Measurements from ENCODE around the gene SERHL2. TPM values are rescaled to one million over a fixed set of nuclear protein-coding genes. Genes with fewer than 3 reads are reported as not detected.
A peak's percentile ranks its signal among the peaks of the same experiment; 100 is the strongest.
"Not testable (repeated sequence)": the region's sequence is repeated elsewhere in the genome, so short reads cannot be mapped to it uniquely, and the experiment has no call there.

Gene SERHL2, protein sequence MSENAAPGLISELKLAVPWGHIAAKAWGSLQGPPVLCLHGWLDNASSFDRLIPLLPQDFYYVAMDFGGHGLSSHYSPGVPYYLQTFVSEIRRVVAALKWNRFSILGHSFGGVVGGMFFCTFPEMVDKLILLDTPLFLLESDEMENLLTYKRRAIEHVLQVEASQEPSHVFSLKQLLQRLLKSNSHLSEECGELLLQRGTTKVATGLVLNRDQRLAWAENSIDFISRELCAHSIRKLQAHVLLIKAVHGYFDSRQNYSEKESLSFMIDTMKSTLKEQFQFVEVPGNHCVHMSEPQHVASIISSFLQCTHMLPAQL
- total RNA-seq = 3.1 TPM

DNA sequence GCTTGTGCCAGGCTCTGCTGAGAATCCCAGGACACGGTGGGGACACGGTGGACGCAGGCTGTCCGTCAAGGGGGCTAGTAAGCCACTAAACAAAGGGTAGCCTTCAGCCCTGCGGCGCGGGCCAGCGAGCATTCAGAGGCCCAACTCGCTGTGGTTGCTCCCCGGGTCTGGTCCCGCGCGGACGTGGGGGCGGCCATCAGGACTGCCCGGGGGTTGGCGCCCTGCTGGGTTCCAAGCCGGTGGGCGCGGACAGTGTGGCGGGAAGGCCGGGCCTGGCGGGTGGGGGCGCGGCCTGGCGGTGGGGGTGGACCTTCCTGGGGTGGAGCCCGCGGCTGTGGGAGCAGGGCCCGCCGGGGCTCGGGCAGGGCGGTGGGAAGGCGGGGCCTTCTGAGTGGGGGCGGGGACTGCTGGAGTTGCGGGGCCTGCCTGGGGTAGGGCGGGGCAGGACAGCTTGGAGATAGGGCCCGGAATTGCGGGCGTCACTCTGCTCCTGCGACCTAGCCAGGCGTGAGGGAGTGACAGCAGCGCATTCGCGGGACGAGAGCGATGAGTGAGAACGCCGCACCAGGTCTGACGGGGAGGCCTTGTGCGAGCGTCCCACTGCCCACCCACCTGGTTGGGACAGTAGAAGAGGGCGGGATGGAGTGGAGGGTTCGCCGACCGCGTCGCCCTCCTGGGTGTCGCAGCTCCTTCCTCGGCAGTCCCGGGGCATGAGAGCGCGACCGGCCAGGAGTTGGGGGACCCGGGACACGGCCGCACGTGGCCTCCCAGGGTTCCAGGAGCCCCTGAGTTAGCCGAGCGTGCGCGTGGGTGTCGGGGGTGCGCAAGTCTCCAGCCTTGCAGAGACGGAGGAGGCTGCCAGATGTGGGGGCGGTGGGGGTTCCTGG, at the start of gene SERHL2:
SERHL2 (plus strand) TSS at position 482 of the 887 bp plus-strand sequence; CDS start at position 547, 65 bp downstream.
- TF ChIP-seq, protein P1, sequence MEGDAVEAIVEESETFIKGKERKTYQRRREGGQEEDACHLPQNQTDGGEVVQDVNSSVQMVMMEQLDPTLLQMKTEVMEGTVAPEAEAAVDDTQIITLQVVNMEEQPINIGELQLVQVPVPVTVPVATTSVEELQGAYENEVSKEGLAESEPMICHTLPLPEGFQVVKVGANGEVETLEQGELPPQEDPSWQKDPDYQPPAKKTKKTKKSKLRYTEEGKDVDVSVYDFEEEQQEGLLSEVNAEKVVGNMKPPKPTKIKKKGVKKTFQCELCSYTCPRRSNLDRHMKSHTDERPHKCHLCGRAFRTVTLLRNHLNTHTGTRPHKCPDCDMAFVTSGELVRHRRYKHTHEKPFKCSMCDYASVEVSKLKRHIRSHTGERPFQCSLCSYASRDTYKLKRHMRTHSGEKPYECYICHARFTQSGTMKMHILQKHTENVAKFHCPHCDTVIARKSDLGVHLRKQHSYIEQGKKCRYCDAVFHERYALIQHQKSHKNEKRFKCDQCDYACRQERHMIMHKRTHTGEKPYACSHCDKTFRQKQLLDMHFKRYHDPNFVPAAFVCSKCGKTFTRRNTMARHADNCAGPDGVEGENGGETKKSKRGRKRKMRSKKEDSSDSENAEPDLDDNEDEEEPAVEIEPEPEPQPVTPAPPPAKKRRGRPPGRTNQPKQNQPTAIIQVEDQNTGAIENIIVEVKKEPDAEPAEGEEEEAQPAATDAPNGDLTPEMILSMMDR (IDR thresholded peaks at IDR 0.05) = peak in 1 of 3 experiments; percentile 4
- peaks cover 5 to 9% of the 10 kb centered on the region in 2 donors for H3K4me1 ChIP-seq
- intact Hi-C loops (cut with DNase I) = loop anchor here (2.0 to 10.0 kb wide), 3 partner anchors 33 to 279 kb away; partner anchors contain the start of gene TCF20
- no peaks in the 10 kb centered on the region for H3K27me3 ChIP-seq
- no peaks in the 10 kb centered on the region for H3K9me3 ChIP-seq
- no peaks in the 10 kb centered on the region for H3K36me3 ChIP-seq
- peak within 1 kb of the TSS; percentile 12 to 26 for H3K27ac ChIP-seq
- peak; percentile 47 to 92 for DNase-seq (ENCODE audit: low spot score in 2 of 2)
- peak within 1 kb of the TSS; percentile 70 to 81 for H3K4me3 ChIP-seq

DNA sequence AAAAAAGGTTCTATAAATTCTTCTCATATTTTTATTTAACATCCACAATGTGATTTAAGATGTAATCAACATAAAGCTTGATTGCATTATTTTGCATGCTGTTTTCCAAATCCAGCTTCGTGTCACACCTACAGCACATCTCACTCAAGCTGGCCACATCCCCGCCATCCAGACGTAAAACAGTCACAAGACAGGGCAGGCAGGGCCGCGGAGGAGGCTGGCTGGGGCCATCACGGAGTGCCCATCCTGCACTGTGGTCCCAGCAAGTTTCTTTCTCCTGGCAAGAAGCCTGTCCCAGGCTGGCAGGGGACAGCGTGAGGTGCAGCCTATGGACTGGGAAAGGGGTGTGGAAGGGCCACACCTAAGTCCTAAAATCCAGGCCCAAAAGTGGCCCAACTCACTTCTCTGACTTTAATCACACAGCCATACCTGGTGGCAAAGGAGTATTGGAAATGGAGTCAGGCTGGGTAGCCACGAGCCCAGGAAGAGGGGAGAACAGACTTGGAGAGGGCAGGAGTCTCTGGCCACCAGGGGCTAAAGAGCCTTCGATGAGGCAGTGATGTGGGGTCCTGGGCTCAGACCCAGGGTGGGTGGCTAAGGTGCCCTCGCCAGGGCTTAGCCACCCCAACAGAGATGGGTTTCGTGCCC, 45.3 kb upstream of the SERHL2 start:
- H3K27me3 ChIP-seq; H3K9me3 ChIP-seq; H3K4me3 ChIP-seq; H3K4me1 ChIP-seq; DNase-seq (ENCODE audit: low spot score in 2 of 2); intact Hi-C loops (cut with DNase I); H3K27ac ChIP-seq: not testable (repeated sequence)
- peaks cover 12% of the 10 kb centered on the region in 2 donors for H3K36me3 ChIP-seq

DNA sequence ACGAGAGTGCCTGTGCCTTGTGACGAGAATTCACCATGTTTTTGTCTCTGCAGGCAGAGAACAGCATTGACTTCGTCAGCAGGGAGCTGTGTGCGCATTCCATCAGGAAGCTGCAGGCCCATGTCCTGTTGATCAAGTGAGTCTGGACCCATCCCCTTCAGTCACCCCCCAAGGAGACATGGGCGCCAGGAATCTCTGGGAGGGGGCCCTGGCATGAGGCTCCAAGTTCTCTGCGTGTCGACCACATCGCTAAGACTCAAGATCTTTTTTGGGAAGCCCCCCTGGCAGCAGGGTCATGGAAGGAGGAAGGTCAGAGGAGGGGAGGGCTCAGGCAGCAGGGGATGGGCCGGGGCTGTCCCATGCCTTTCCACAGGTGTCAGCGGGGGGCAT, 44.8 kb upstream of the SERHL2 start:
- H3K9me3 ChIP-seq; H3K4me1 ChIP-seq; H3K4me3 ChIP-seq; H3K27me3 ChIP-seq; H3K27ac ChIP-seq; DNase-seq (ENCODE audit: low spot score in 2 of 2); intact Hi-C loops (cut with DNase I): not testable (repeated sequence)
- H3K36me3 ChIP-seq = peaks cover 12% of the 10 kb centered on the region in 2 donors

DNA sequence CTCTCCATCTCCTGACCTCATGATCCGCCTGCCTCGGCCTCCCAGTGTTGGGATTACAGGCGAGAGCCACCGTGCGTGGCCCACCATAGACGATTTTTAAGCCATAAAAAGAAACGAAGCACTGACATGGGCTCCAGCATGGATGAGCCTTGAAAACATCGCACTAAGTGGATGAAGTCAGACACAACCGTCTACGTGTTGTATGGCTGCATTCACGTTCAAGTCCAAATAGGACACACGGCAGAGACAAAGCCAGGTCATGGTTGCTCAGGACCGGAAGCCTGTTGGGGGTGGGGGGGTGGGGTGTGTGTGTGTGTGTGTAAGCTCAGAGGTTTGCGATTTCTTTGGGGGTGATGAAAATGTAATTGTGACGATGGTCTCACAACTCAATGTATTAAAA, 44.2 kb upstream of the SERHL2 start:
- Histone ChIP-seq H3K27me3 (no peaks in the 10 kb centered on the region), H3K9me3 (no peaks in the 10 kb centered on the region), H3K36me3 (peaks cover 15 to 18% of the 10 kb centered on the region in 2 donors), H3K4me3 (no peak overlapping the region), H3K4me1 (no peaks in the 10 kb centered on the region), H3K27ac (no peak overlapping the region)
- no peak for DNase-seq (ENCODE audit: low spot score in 2 of 2)
- TF ChIP-seq, protein P1 (IDR thresholded peaks at IDR 0.05) = no peak
- intact Hi-C loops (cut with DNase I) = no loop called here

DNA sequence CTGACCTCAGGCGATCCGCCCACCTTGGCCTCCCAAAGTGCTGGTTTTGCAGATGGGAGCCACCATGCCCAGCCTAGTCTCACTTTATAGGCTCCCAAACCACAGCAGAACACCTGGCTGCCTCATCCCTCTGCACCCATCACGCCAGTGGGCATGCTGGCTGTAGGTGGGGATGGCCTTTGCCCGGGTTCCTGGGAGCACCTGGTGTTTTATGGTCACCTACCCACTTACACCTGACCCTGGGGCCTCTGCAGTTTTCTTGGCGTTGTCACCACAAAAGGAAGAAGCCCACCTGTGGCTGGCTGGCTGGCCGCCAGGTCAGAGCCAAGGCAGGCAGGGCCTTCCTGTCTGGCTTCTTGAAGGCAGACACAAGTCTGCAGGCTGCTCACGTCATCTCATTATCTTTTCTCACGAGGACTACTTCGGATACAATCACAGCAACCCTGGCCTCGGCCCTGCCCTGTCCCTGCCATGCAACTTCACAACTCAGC, 42.3 kb upstream of the SERHL2 start:
- Histone ChIP-seq H3K9me3 (no peaks in the 10 kb centered on the region), H3K27ac (no peak overlapping the region), H3K4me3 (no peak overlapping the region), H3K27me3 (no peaks in the 10 kb centered on the region), H3K36me3 (peaks cover 22 to 32% of the 10 kb centered on the region in 2 donors), H3K4me1 (no peaks in the 10 kb centered on the region)
- intact Hi-C loops (cut with DNase I) = no loop called here
- TF ChIP-seq, protein P1 (IDR thresholded peaks at IDR 0.05) = no peak
- DNase-seq (ENCODE audit: low spot score in 2 of 2) = no peak

DNA sequence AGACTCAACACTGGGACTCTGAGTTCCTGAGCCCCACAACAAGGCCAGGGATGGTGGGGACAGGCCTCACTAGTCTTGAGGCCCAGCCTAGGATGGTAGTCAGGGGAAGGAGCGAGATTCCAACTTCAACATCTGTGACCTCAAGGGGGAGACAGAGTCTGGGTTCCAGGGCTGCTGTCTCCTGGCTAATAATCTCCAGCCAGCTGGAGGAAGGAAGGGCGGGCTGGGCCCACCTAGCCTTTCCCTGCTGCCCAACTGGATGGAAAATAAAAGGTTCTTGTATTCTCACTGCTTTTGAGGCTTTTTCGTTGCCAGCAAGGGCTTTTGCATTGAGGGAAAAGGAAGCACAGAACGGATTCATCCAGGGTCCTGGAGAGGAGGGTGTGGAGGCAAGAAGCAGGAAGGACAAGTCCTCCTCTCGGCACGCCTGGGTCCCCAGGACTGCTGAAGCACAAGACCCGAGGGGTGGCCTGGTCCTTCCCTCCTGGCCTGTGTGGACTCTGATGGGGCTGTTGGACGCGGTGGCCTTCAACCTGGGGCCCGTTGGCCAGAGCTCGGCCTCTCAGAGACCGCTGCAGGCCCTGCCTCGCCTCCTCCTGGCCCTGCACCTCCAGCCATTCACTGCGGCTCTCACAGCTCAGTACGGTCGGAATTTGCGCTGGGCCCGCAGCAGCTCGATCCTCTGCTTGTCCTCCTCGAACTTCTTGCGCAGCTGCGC, 41.3 kb upstream of the SERHL2 start:
- H3K9me3 ChIP-seq; H3K4me1 ChIP-seq; H3K4me3 ChIP-seq; DNase-seq (ENCODE audit: low spot score in 2 of 2); H3K27ac ChIP-seq; H3K27me3 ChIP-seq; intact Hi-C loops (cut with DNase I): not testable (repeated sequence)
- peaks cover 22 to 35% of the 10 kb centered on the region in 2 donors for H3K36me3 ChIP-seq
- TF ChIP-seq, protein P1 (IDR thresholded peaks at IDR 0.05) = peak in 1 of 3 experiments; percentile 15

DNA sequence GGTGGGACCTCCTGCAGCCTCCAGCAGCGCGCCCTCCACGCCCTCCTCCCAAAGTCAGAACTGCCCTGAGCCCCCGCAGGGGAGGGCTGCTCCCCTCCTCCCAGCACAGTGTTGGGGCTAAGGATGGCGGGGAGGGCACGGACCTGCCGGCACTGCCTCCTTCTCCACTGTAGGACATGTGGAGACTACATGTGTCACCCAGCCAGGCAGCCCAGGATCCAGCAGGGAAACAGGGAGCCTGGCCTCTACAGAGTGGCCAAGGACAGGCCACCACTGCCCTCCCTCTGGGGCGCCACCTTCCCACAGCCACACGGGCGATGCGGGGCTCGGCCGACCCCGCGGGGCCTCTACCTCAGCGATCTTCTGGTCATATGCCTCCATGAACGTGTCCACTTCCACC, 39.4 kb upstream of the SERHL2 start:
- H3K27me3 ChIP-seq; DNase-seq (ENCODE audit: low spot score in 2 of 2); H3K27ac ChIP-seq; intact Hi-C loops (cut with DNase I); H3K9me3 ChIP-seq; H3K4me3 ChIP-seq; H3K4me1 ChIP-seq: not testable (repeated sequence)
- H3K36me3 ChIP-seq = peaks cover 22 to 35% of the 10 kb centered on the region in 2 donors

DNA sequence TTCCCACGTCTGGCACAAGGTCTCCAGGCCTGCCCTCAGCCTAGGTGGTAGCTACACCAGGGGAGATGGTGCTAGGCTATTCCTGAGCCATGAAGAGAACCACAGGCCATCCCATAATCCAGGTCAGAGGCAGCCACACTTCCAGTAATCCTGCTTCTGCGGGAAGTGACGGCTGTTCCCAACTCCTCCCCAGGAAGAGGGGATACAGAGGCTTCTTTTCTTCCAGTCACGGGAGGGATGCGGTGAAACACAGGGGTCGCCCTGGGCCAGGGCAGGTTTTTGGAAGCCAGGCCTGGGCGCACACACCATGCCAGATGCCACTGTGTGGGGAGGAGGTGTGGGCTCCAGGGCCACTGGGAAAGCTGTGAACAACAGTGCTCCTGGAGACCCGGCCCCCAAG, 38.5 kb upstream of the SERHL2 start:
- H3K9me3 ChIP-seq; intact Hi-C loops (cut with DNase I); H3K27ac ChIP-seq; H3K4me1 ChIP-seq; DNase-seq (ENCODE audit: low spot score in 2 of 2); H3K4me3 ChIP-seq; H3K27me3 ChIP-seq: not testable (repeated sequence)
- H3K36me3 ChIP-seq = peaks cover 22 to 35% of the 10 kb centered on the region in 2 donors

Measured in ascending aorta (tissue), 2 donors.